PC-3 (cell line): ENCODE results near the gene KCNQ4. TPM values are rescaled to one million over a fixed set of nuclear protein-coding genes. Genes with fewer than 3 reads are reported as not detected.

Experiments used
- ATAC-seq: fragments of 200-7000 bp; cut with Tn5 transposase; 2 replicates; pipeline ENCODE4 v1.9.1; 2020; ENCODE audit warnings: mild to moderate bottlenecking, moderate library complexity
- BruUV-seq: library from RNA; stranded (reverse); fragments of 400-500 nt; replicated peaks from 2 replicates; lab custom pipeline; 2021; lab: Mats Ljungman, UMichigan
- CTCF ChIA-PET: fragments of 300-600 bp; sonication (Branson Sonifier 250); formaldehyde crosslinking; loops from one replicate; lab custom pipeline; 2022; ENCODE audit warnings: antibody characterized with exemption; lab: Charles Lee
- POLR2A ChIA-PET: fragments of 300-600 bp; sonication (Branson Sonifier 250); formaldehyde crosslinking; loops from one replicate; lab custom pipeline; 2022; ENCODE audit warnings: antibody characterized with exemption; ENCODE audit not compliant: unreplicated experiment; lab: Charles Lee
- DNase-seq: peaks from one replicate; pipeline ENCODE4 v3.0.0-alpha.2; 2015
- H2AFZ ChIP-seq: fragments of 300-600 bp; sonication (generic); 2 replicates; pipeline ENCODE4 v1.6.0; 2016; ENCODE audit warnings: antibody characterized with exemption, low read length
- H3F3A ChIP-seq: fragments of 300-600 bp; sonication (generic); one replicate; pipeline ENCODE4 v1.6.0; 2017; ENCODE audit warnings: antibody characterized with exemption, low read length, control low read depth, mild to moderate bottlenecking; ENCODE audit not compliant: unreplicated experiment
- H3K27ac ChIP-seq: fragments of 300-600 bp; sonication (generic); 2 replicates; pipeline ENCODE4 v1.5.1; 2016; ENCODE audit warnings: mild to moderate bottlenecking, low read length
- H3K27me3 ChIP-seq: fragments of 300-600 bp; sonication (generic); 2 replicates; pipeline ENCODE4 v1.6.1; 2016; ENCODE audit warnings: low read length, mixed read lengths
- H3K36me3 ChIP-seq: fragments of 300-600 bp; sonication (generic); 2 replicates; pipeline ENCODE4 v1.6.1; 2016; ENCODE audit warnings: low read depth, mixed run types, low read length, mixed read lengths
- H3K4me1 ChIP-seq: fragments of 300-600 bp; sonication (generic); 2 replicates; pipeline ENCODE4 v1.5.1; 2016; ENCODE audit warnings: low read length; ENCODE audit not compliant: insufficient read depth
- H3K4me2 ChIP-seq: fragments of 300-600 bp; sonication (generic); 2 replicates; pipeline ENCODE4 v1.6.0; 2016; ENCODE audit warnings: low read length
- H3K4me3 ChIP-seq: fragments of 300-600 bp; sonication (generic); 2 replicates; pipeline ENCODE4 v1.5.1; 2016; ENCODE audit warnings: mild to moderate bottlenecking, low read length, mixed read lengths
- H3K79me2 ChIP-seq: fragments of 300-600 bp; sonication (generic); 2 replicates; pipeline ENCODE4 v1.6.1; 2017; ENCODE audit warnings: low read length, mixed read lengths
- H3K9ac ChIP-seq: fragments of 300-600 bp; sonication (generic); 2 replicates; pipeline ENCODE4 v1.6.0; 2016; ENCODE audit warnings: mild to moderate bottlenecking, low read length
- H3K9me2 ChIP-seq: fragments of 300-600 bp; sonication (generic); replicated peaks from 2 replicates; pipeline ENCODE4 v1.6.1; 2016; ENCODE audit warnings: mixed run types, low read length, mixed read lengths
- H3K9me3 ChIP-seq: fragments of 300-600 bp; sonication (generic); 2 replicates; pipeline ENCODE4 v1.6.1; 2016; ENCODE audit warnings: low read length, mixed read lengths
- H4K20me1 ChIP-seq: fragments of 300-600 bp; sonication (generic); 2 replicates; pipeline ENCODE4 v1.6.1; 2016; ENCODE audit warnings: low read length, mixed read lengths
- CTCF ChIP-seq: fragments of 300-600 bp; sonication (generic); conservative IDR thresholded peaks from 2 replicates; pipeline ENCODE4 v1.5.1; 2017; ENCODE audit warnings: antibody characterized with exemption, low read depth, mild to moderate bottlenecking, low read length
- EZH2 ChIP-seq: fragments of 300-600 bp; sonication (generic); IDR thresholded peaks from one replicate; pipeline ENCODE4 v1.6.1; 2017; ENCODE audit warnings: antibody characterized with exemption, mild to moderate bottlenecking, low read length; ENCODE audit not compliant: unreplicated experiment
- EZH2phosphoT487 ChIP-seq: fragments of 300-600 bp; sonication (generic); IDR thresholded peaks from 2 replicates; pipeline ENCODE4 v1.6.1; 2018; ENCODE audit warnings: mild to moderate bottlenecking, antibody characterized with exemption, low read length, borderline replicate concordance
- intact Hi-C: fragments of 100-400 bp; cut with micrococcal nuclease; formaldehyde crosslinking; loops from 2 replicates; pipeline ENCODE4 v1.9.0; 2023
- total RNA-seq: library from RNA; depleted of rRNA; stranded (reverse); fragments of >200 nt; gene quantifications from 2 replicates; pipeline ENCODE4 v1.2.3, GENCODE V29; 2014

The KCNQ4 gene
- total RNA-seq, 1 experiment from 2014 or later, result 2.5 TPM

- no peak overlapping the region for H3K4me2 ChIP-seq
- intact Hi-C loops, result loop anchor here (5.0 kb wide), 1 partner anchor 79 kb away; no protein-coding TSS in a partner anchor
- CTCF ChIA-PET, result no interaction called here
- POLR2A ChIA-PET, result no interaction called here
- H3K27ac ChIP-seq, result no peak overlapping the region
- no peaks in the 10 kb centered on the region for H3K9me3 ChIP-seq
- no peak for DNase-seq
- no peaks in the 10 kb centered on the region for H4K20me1 ChIP-seq
- no peak overlapping the region for H2AFZ ChIP-seq
- no peaks in the 10 kb centered on the region for H3F3A ChIP-seq
- no TSS peak for BruUV-seq
- H3K27me3 ChIP-seq, result no peaks in the 10 kb centered on the region
- TF ChIP-seq EZH2 (no peak), CTCF (no peak), EZH2phosphoT487 (no peak)
- H3K9me2 ChIP-seq, result no peaks in the 10 kb centered on the region
- 0 out of 2 replicates have a peak, but pooled peaks cover 10% of the 10 kb centered on the region for H3K4me1 ChIP-seq
- ATAC-seq, result no peak
- H3K79me2 ChIP-seq, result no peaks in the 10 kb centered on the region
- no peaks in the 10 kb centered on the region for H3K36me3 ChIP-seq
- no peak overlapping the region for H3K9ac ChIP-seq
- H3K4me3 ChIP-seq, result no peak overlapping the region
These were observed 68.1 kb downstream of the KCNQ4 start for GRCh38 chr1:40851643-40852042.

GRCh38 chr1:40853113-40853884 lies 69.7 kb downstream of the KCNQ4 start:
- POLR2A ChIA-PET, result interaction anchor here (1.4 kb wide), 1 partner anchor 9 kb away, joined by 6 read pairs; the partner anchor contains the start of gene CITED4
- Histone ChIP-seq H3K27me3 (no peaks in the 10 kb centered on the region), H3K4me1 (0 out of 2 replicates have a peak, but pooled peaks cover 10% of the 10 kb centered on the region), H3K27ac (no peak overlapping the region), H3K36me3 (no peaks in the 10 kb centered on the region), H3K79me2 (no peaks in the 10 kb centered on the region), H2AFZ (no peak overlapping the region), H4K20me1 (no peaks in the 10 kb centered on the region), H3K9me2 (no peaks in the 10 kb centered on the region), H3K4me2 (no peak overlapping the region), H3F3A (no peaks in the 10 kb centered on the region), H3K4me3 (no peak overlapping the region), H3K9me3 (no peaks in the 10 kb centered on the region), H3K9ac (no peak overlapping the region)
- no TSS peak for BruUV-seq
- TF ChIP-seq EZH2phosphoT487 (no peak), EZH2 (no peak), CTCF (no peak)
- ATAC-seq (no peak), DNase-seq (peak; percentile 31)
- intact Hi-C loops, result loop anchor here (5.0 kb wide), 1 partner anchor 81 kb away; no protein-coding TSS in a partner anchor
- CTCF ChIA-PET, result interaction anchor here (0.5 to 1.9 kb wide), 3 partner anchors 11 to 98 kb away, joined by 6 to 7 read pairs (median 6); no protein-coding TSS in a partner anchor

GRCh38 chr1:40853885-40854170 lies 70.2 kb downstream of the KCNQ4 start:
- Histone ChIP-seq H3K9me2 (no peaks in the 10 kb centered on the region), H2AFZ (no peak overlapping the region), H3K4me2 (no peak overlapping the region), H3K79me2 (no peaks in the 10 kb centered on the region), H3K36me3 (no peaks in the 10 kb centered on the region), H3K4me1 (0 out of 2 replicates have a peak, but pooled peaks cover 10% of the 10 kb centered on the region), H3F3A (no peaks in the 10 kb centered on the region), H3K9ac (no peak overlapping the region), H3K9me3 (no peaks in the 10 kb centered on the region), H3K27ac (no peak overlapping the region), H4K20me1 (no peaks in the 10 kb centered on the region), H3K27me3 (no peaks in the 10 kb centered on the region), H3K4me3 (no peak overlapping the region)
- intact Hi-C loops, result loop anchor here (5.0 kb wide), 1 partner anchor 82 kb away; no protein-coding TSS in a partner anchor
- ATAC-seq (no peak), DNase-seq (no peak)
- no TSS peak for BruUV-seq
- CTCF ChIA-PET, result interaction anchor here (1.1 to 1.9 kb wide), 2 partner anchors 95 to 97 kb away, joined by 6 to 7 read pairs; no protein-coding TSS in a partner anchor
- POLR2A ChIA-PET, result interaction anchor here (1.4 kb wide), 1 partner anchor 8 kb away, joined by 6 read pairs; the partner anchor contains the start of gene CITED4
- no peak for TF ChIP-seq EZH2
- no peak for TF ChIP-seq CTCF
- TF ChIP-seq EZH2phosphoT487, result no peak
